ENCODE results near the gene NPHP4. TPM values are rescaled to one million over a fixed set of nuclear protein-coding genes. Genes with fewer than 3 reads are reported as not detected.

The NPHP4 gene
- total RNA-seq, 2 donors from 2014 or later = 11.4 to 32.2 TPM

DNA sequence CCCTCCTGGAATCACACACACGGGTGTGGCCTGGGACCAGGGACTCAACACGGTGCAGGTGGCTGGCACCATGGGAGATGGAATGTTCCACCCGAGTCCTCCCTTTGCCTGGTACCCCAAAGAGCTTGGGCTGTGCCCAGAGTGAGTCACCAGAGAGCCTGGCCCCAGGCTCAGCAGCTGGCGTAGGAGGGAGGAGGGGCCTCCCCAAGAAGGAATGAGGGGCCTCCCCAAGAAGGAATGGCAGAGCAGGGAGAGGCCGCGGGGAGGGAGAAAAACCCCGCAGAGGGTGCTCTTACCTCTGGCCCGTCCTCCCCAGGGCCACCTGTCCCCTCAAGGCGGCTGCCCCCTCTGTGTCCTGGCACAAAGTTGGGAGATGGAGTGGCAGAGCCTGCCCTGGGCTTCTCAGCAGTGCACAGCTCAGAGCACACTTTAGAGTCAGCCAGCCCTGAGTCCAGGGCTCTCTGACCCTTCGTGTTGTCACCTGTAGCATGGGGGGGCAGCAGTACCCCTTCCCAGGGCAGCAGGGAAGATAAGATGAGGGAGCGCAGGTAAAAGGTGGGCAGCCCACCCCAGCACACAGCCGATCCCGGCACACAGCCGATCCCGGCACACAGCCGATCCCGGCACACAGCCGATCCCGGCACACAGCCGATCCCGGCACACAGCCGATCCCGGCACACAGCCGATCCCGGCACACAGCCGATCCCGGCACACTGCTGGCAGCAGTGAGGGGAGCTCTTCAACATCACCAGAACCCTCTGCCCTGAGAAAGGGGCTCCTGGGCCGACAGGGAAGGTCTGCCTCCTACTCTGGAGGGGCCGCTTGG lies 33.3 kb upstream of the NPHP4 start:
- H3K36me3 ChIP-seq = no peaks in the 10 kb centered on the region
- 44% methylated on average over 27 of the region's 29 CpGs for WGBS
- no peaks in the 10 kb centered on the region for H3K27me3 ChIP-seq (replicated peaks; ENCODE audit: insufficient read depth)
- no peaks in the 10 kb centered on the region for H3K4me1 ChIP-seq (replicated peaks)
- no peak overlapping the region for H3K27ac ChIP-seq
- no peaks in the 10 kb centered on the region for H3K9me3 ChIP-seq
- peak overlapping the region in 1 of 2 donors; percentile 2 for H3K4me3 ChIP-seq
- intact Hi-C loops (cut with DNase I) = no loop called here
- no peak for DNase-seq (ENCODE audit: low spot score)
- TF ChIP-seq, protein P1, sequence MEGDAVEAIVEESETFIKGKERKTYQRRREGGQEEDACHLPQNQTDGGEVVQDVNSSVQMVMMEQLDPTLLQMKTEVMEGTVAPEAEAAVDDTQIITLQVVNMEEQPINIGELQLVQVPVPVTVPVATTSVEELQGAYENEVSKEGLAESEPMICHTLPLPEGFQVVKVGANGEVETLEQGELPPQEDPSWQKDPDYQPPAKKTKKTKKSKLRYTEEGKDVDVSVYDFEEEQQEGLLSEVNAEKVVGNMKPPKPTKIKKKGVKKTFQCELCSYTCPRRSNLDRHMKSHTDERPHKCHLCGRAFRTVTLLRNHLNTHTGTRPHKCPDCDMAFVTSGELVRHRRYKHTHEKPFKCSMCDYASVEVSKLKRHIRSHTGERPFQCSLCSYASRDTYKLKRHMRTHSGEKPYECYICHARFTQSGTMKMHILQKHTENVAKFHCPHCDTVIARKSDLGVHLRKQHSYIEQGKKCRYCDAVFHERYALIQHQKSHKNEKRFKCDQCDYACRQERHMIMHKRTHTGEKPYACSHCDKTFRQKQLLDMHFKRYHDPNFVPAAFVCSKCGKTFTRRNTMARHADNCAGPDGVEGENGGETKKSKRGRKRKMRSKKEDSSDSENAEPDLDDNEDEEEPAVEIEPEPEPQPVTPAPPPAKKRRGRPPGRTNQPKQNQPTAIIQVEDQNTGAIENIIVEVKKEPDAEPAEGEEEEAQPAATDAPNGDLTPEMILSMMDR (IDR thresholded peaks at IDR 0.05) = no peak
- TF ChIP-seq POLR2AphosphoS5 (IDR thresholded peaks at IDR 0.05) (no peak), POLR2A (IDR thresholded peaks at IDR 0.05) (no peak)

- Histone ChIP-seq H3K27me3 (replicated peaks; ENCODE audit: insufficient read depth) (no peaks in the 10 kb centered on the region), H3K36me3 (no peaks in the 10 kb centered on the region), H3K9me3 (no peaks in the 10 kb centered on the region), H3K4me3 (no peak overlapping the region), H3K27ac (no peak overlapping the region), H3K4me1 (replicated peaks) (no peaks in the 10 kb centered on the region)
- intact Hi-C loops (cut with DNase I) = no loop called here
- 89% methylated on average over 6 of the region's 6 CpGs for WGBS
- TF ChIP-seq POLR2AphosphoS5 (IDR thresholded peaks at IDR 0.05) = no peak
- TF ChIP-seq POLR2A (IDR thresholded peaks at IDR 0.05) = no peak
- TF ChIP-seq, protein P1 (IDR thresholded peaks at IDR 0.05) = no peak
- DNase-seq (ENCODE audit: low spot score) = no peak
Measured at GRCh38 chr1:6024376-6024775, 32.2 kb upstream of the NPHP4 start.

- 84% methylated on average over 5 of the region's 5 CpGs for WGBS
- Histone ChIP-seq H3K4me1 (replicated peaks) (no peaks in the 10 kb centered on the region), H3K36me3 (no peaks in the 10 kb centered on the region), H3K27ac (no peak overlapping the region), H3K27me3 (replicated peaks; ENCODE audit: insufficient read depth) (no peaks in the 10 kb centered on the region), H3K9me3 (no peaks in the 10 kb centered on the region), H3K4me3 (no peak overlapping the region)
- no peak for TF ChIP-seq POLR2A (IDR thresholded peaks at IDR 0.05)
- TF ChIP-seq, protein P1 (IDR thresholded peaks at IDR 0.05) = no peak
- no peak for TF ChIP-seq POLR2AphosphoS5 (IDR thresholded peaks at IDR 0.05)
- intact Hi-C loops (cut with DNase I) = no loop called here
- no peak for DNase-seq (ENCODE audit: low spot score)
Measured at GRCh38 chr1:6023346-6023745, 31.1 kb upstream of the NPHP4 start.

GRCh38 chr1:6022193-6022592 lies 30.0 kb upstream of the NPHP4 start:
- no peaks in the 10 kb centered on the region for H3K27me3 ChIP-seq (replicated peaks; ENCODE audit: insufficient read depth)
- TF ChIP-seq POLR2AphosphoS5 (IDR thresholded peaks at IDR 0.05) = no peak
- TF ChIP-seq, protein P1 (IDR thresholded peaks at IDR 0.05) = no peak
- no peak for TF ChIP-seq POLR2A (IDR thresholded peaks at IDR 0.05)
- H3K36me3 ChIP-seq = no peaks in the 10 kb centered on the region
- H3K27ac ChIP-seq = no peak overlapping the region
- no peak for DNase-seq (ENCODE audit: low spot score)
- H3K9me3 ChIP-seq = no peaks in the 10 kb centered on the region
- intact Hi-C loops (cut with DNase I) = no loop called here
- 94% methylated on average over 4 of the region's 4 CpGs for WGBS
- H3K4me3 ChIP-seq = no peak overlapping the region
- H3K4me1 ChIP-seq (replicated peaks) = no peaks in the 10 kb centered on the region
